Upper lobe of left lung (tissue), 4 donors: Measurements from ENCODE around the gene TESPA1.

Experiments used
- EP300 ChIP-seq, 4 donors: sonication (generic); formaldehyde crosslinking; IDR thresholded peaks; one replicate each; pipeline ENCODE4 v1.5.1; 2017; ENCODE audit warnings: antibody characterized with exemption in 4 of 4, control low read depth in 2 of 4
- TF ChIP-seq, protein P1 (sequence below), 6 experiments: fragments of 450-650 bp in 4 of 6; fragments of 200-600 bp in 2 of 6; sonication (generic) in 2 of 6; IDR thresholded peaks; one replicate each; pipeline ENCODE4 v1.5.1; 2016 to 2019; ENCODE audit warnings: antibody characterized with exemption in 6 of 6

DNA sequence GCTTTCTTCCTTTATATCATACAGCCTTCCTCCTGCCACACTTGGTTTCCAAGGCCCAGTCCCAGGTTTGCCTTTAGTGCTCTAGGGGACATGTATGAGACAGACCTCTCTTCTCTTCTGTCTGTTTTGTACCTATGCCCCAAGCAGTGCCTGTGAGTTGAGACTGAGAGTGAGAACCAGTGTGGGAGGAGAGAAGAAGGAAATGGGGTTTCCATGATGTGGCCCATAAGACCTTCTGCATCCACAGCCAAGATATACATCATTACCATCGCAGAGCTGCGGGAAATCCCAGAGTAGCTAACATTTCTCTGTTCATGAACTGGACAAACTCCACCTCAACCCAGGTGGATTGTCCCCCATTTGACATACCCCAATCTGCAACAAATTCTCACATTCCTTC is 2.8 kb downstream of the TESPA1 start:
- TF ChIP-seq, protein P1, sequence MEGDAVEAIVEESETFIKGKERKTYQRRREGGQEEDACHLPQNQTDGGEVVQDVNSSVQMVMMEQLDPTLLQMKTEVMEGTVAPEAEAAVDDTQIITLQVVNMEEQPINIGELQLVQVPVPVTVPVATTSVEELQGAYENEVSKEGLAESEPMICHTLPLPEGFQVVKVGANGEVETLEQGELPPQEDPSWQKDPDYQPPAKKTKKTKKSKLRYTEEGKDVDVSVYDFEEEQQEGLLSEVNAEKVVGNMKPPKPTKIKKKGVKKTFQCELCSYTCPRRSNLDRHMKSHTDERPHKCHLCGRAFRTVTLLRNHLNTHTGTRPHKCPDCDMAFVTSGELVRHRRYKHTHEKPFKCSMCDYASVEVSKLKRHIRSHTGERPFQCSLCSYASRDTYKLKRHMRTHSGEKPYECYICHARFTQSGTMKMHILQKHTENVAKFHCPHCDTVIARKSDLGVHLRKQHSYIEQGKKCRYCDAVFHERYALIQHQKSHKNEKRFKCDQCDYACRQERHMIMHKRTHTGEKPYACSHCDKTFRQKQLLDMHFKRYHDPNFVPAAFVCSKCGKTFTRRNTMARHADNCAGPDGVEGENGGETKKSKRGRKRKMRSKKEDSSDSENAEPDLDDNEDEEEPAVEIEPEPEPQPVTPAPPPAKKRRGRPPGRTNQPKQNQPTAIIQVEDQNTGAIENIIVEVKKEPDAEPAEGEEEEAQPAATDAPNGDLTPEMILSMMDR (IDR thresholded peaks at IDR 0.05), result no peak
- no peak for TF ChIP-seq EP300 (IDR thresholded peaks at IDR 0.05)
